OCI-LY1 (cell line): ENCODE data around the gene VOPP1.

ENCODE experiments used
- H2AFZ ChIP-seq: fragments of 200-600 bp; sonication (generic), shearing (Covaris generic); 2 replicates; pipeline ENCODE4 v1.6.0; 2014; ENCODE audit warnings: antibody characterized with exemption, mild to moderate bottlenecking, low read length
- H3F3A ChIP-seq: fragments of 200-600 bp; sonication (generic), shearing (Covaris generic); 2 replicates; pipeline ENCODE4 v1.6.0; 2014; ENCODE audit warnings: mild to moderate bottlenecking, antibody characterized with exemption, low read length, moderate library complexity; ENCODE audit not compliant: insufficient read depth
- H3K27ac ChIP-seq: fragments of 200-600 bp; sonication (generic); 2 replicates; pipeline ENCODE4 v1.5.1; 2014; ENCODE audit warnings: low read length, mixed run types, mild to moderate bottlenecking, low read depth; ENCODE audit not compliant: poor library complexity, severe bottlenecking
- H3K27me3 ChIP-seq: fragments of 200-600 bp; sonication (generic); 2 replicates; pipeline ENCODE4 v1.6.0; 2014; ENCODE audit warnings: antibody characterized with exemption, mild to moderate bottlenecking, low read length, moderate library complexity; ENCODE audit not compliant: insufficient read depth
- H3K36me3 ChIP-seq: fragments of 200-600 bp; sonication (generic); 2 replicates; pipeline ENCODE4 v1.6.1; 2014; ENCODE audit warnings: mild to moderate bottlenecking, antibody characterized with exemption, low read length, moderate library complexity, mixed read lengths; ENCODE audit not compliant: insufficient read depth
- H3K4me1 ChIP-seq: fragments of 200-600 bp; sonication (generic); 2 replicates; pipeline ENCODE4 v1.5.1; 2014; ENCODE audit warnings: mild to moderate bottlenecking, low read length, moderate library complexity; ENCODE audit not compliant: insufficient read depth, severe bottlenecking
- H3K4me2 ChIP-seq: fragments of 200-600 bp; sonication (generic), shearing (Covaris generic); 2 replicates; pipeline ENCODE4 v1.6.1; 2014; ENCODE audit warnings: low read length
- H3K4me3 ChIP-seq: fragments of 200-600 bp; sonication (generic); 2 replicates; pipeline ENCODE4 v1.5.1; 2014; ENCODE audit warnings: low read length, low read depth, mild to moderate bottlenecking, mixed read lengths; ENCODE audit not compliant: poor library complexity, severe bottlenecking
- H3K79me2 ChIP-seq: fragments of 200-600 bp; shearing (Covaris generic); 2 replicates; pipeline ENCODE4 v1.6.1; 2016; ENCODE audit warnings: mixed run types, low read length, mixed read lengths; ENCODE audit not compliant: insufficient read depth
- H3K9ac ChIP-seq: fragments of 200-600 bp; sonication (generic), shearing (Covaris generic); 2 replicates; pipeline ENCODE4 v1.6.1; 2014; ENCODE audit warnings: mild to moderate bottlenecking, low read length, mixed read lengths
- H3K9me2 ChIP-seq: fragments of 200-600 bp; sonication (generic), shearing (Covaris generic); 2 replicates; pipeline ENCODE4 v1.6.1; 2014; ENCODE audit warnings: low read depth, mild to moderate bottlenecking, low read length, mixed read lengths
- H3K9me3 ChIP-seq: fragments of 200-600 bp; shearing (Covaris generic); 2 replicates; pipeline ENCODE4 v1.6.1; 2014; ENCODE audit warnings: low read length, mixed read lengths
- H4K20me1 ChIP-seq: fragments of 200-600 bp; sonication (generic), shearing (Covaris generic); 2 replicates; pipeline ENCODE4 v1.6.0; 2016; ENCODE audit warnings: mild to moderate bottlenecking, low read length; ENCODE audit not compliant: insufficient read depth
- CTCF ChIP-seq: fragments of 200-600 bp; sonication (generic), shearing (Covaris generic); IDR thresholded peaks from 2 replicates; pipeline ENCODE4 v1.5.1; 2017; ENCODE audit warnings: mild to moderate bottlenecking, antibody characterized with exemption, low read length, moderate library complexity, mixed read lengths
- EZH2 ChIP-seq: fragments of 200-600 bp; sonication (generic), shearing (Covaris generic); IDR thresholded peaks from 2 replicates; pipeline ENCODE4 v1.8.0; 2017; ENCODE audit warnings: borderline replicate concordance, mixed run types, mild to moderate bottlenecking, antibody characterized with exemption, low read length, moderate library complexity, mixed read lengths

The VOPP1 gene

GRCh38 chr7:55437375-55437774 lies 134.9 kb downstream of the VOPP1 start:
- Histone ChIP-seq H3K9ac (no peak overlapping the region), H3K36me3 (no peaks in the 10 kb centered on the region), H3K4me3 (no peak overlapping the region), H3K27me3 (no peaks in the 10 kb centered on the region), H3K79me2 (no peaks in the 10 kb centered on the region), H4K20me1 (no peaks in the 10 kb centered on the region), H3K4me2 (no peak overlapping the region), H2AFZ (no peak overlapping the region), H3K9me3 (no peaks in the 10 kb centered on the region), H3K9me2 (no peaks in the 10 kb centered on the region), H3K27ac (no peak overlapping the region), H3F3A (no peaks in the 10 kb centered on the region), H3K4me1 (peaks cover 8% of the 10 kb centered on the region)
- TF ChIP-seq CTCF = no peak

- Histone ChIP-seq H3F3A (no peaks in the 10 kb centered on the region), H3K4me2 (no peak overlapping the region), H3K9me2 (no peaks in the 10 kb centered on the region), H3K27me3 (no peaks in the 10 kb centered on the region), H3K79me2 (no peaks in the 10 kb centered on the region), H2AFZ (no peak overlapping the region), H3K4me1 (peaks cover 8% of the 10 kb centered on the region), H3K36me3 (no peaks in the 10 kb centered on the region), H4K20me1 (no peaks in the 10 kb centered on the region), H3K9ac (no peak overlapping the region), H3K4me3 (no peak overlapping the region), H3K9me3 (no peaks in the 10 kb centered on the region), H3K27ac (no peak overlapping the region)
- no peak for TF ChIP-seq EZH2
Measured at GRCh38 chr7:55436457-55436856, 135.8 kb downstream of the VOPP1 start.

GRCh38 chr7:55435466-55435865 lies 136.8 kb downstream of the VOPP1 start:
- Histone ChIP-seq H3K4me3 (no peak overlapping the region), H3K27me3 (no peaks in the 10 kb centered on the region), H3K9me3 (no peaks in the 10 kb centered on the region), H3F3A (no peaks in the 10 kb centered on the region), H3K36me3 (no peaks in the 10 kb centered on the region), H3K4me2 (no peak overlapping the region), H3K4me1 (peaks cover 8% of the 10 kb centered on the region), H3K79me2 (no peaks in the 10 kb centered on the region), H2AFZ (no peak overlapping the region), H3K27ac (no peak overlapping the region), H3K9me2 (no peaks in the 10 kb centered on the region), H4K20me1 (no peaks in the 10 kb centered on the region), H3K9ac (no peak overlapping the region)
- TF ChIP-seq CTCF (no peak), EZH2 (no peak)

- Histone ChIP-seq H3K27me3 (no peaks in the 10 kb centered on the region), H3K9me2 (no peaks in the 10 kb centered on the region), H4K20me1 (no peaks in the 10 kb centered on the region), H3K4me3 (no peak overlapping the region), H3K4me2 (no peak overlapping the region), H3K4me1 (peaks cover 8% of the 10 kb centered on the region), H3F3A (no peaks in the 10 kb centered on the region), H3K9me3 (no peaks in the 10 kb centered on the region), H3K79me2 (no peaks in the 10 kb centered on the region), H3K36me3 (no peaks in the 10 kb centered on the region), H3K27ac (peak overlapping the region; percentile 6), H2AFZ (no peak overlapping the region), H3K9ac (no peak overlapping the region)
- TF ChIP-seq CTCF = peak; percentile 93
- TF ChIP-seq EZH2 = no peak
Measured at GRCh38 chr7:55432939-55433784, 139.1 kb downstream of the VOPP1 start.
